Neural progenitor cell (in vitro differentiated cells): Measurements from ENCODE around the gene PODN.

Experiments used
- CTCF ChIP-seq: fragments of 200-600 bp; sonication (generic); IDR thresholded peaks from 2 replicates; pipeline ENCODE4 v1.5.1; 2017; ENCODE audit warnings: antibody characterized with exemption, mild to moderate bottlenecking
- EZH2 ChIP-seq: fragments of 200-600 bp; sonication (generic); IDR thresholded peaks from 2 replicates; pipeline ENCODE4 v1.6.1; 2017; ENCODE audit warnings: antibody characterized with exemption, mild to moderate bottlenecking, moderate library complexity
- EZH2phosphoT487 ChIP-seq: fragments of 200-600 bp; sonication (generic); IDR thresholded peaks from 2 replicates; pipeline ENCODE4 v1.6.1; 2017; ENCODE audit warnings: antibody characterized with exemption

- TF ChIP-seq CTCF (no peak), EZH2 (no peak), EZH2phosphoT487 (no peak)
These were observed 38.5 kb upstream of the PODN start for GRCh38 chr1:53023546-53023945.
